K562 (cell line): ENCODE measurements around the gene FGF1. TPM values are rescaled to one million over a fixed set of nuclear protein-coding genes. Genes with fewer than 3 reads are reported as not detected.
A peak's percentile ranks its signal among the peaks of the same experiment; 100 is the strongest.

Source experiments
- ATAC-seq: fragments of 200-7000 bp; cut with Tn5 transposase; 3 replicates; pipeline ENCODE4 v1.9.1; 2020; ENCODE audit warnings: moderate library complexity
- BruUV-seq: library from RNA; stranded (reverse); fragments of 400-500 nt; replicated peaks from 2 replicates; lab custom pipeline; 2021; lab: Mats Ljungman, UMichigan
- CTCF ChIA-PET: fragments of 300-600 bp; formaldehyde crosslinking; extraction: SDS; loops from one replicate; lab custom pipeline; 2021; ENCODE audit warnings: low intra/inter-chr PET ratio; lab: Yijun Ruan, JAX
- POLR2A ChIA-PET: fragments of 300-600, 350-650 bp; sonication (Branson Sonifier 250); formaldehyde crosslinking; extraction: SDS; loops from one replicate; lab custom pipeline; 2021; ENCODE audit warnings: antibody characterized with exemption, inconsistent platforms; lab: Yijun Ruan, JAX
- DNase-seq, 4 experiments: peaks; one replicate each; pipeline versions ENCODE4 v3.0.0 to v3.0.0-alpha.2; 2011 to 2018; ENCODE audit warnings: low spot score in 3 of 4, mixed read lengths in 3 of 4; ENCODE audit errors: extremely low read depth in 1 of 4
- FAIRE-seq: peaks from 2 replicates; lab custom pipeline; 2011; peaks lifted over from hg19 to GRCh38; lab: Jason Lieb, UNC
- H2AFZ ChIP-seq: 2 replicates; pipeline ENCODE4 v1.6.0; 2011; ENCODE audit warnings: low read depth, low read length, control low read depth, inconsistent platforms
- H3K27ac ChIP-seq: fragments of 200-600 bp; 3 replicates; pipeline ENCODE4 v1.8.0; 2011; ENCODE audit warnings: low read depth, mild to moderate bottlenecking, control low read depth, inconsistent platforms, low read length, moderate library complexity, mixed read lengths; ENCODE audit errors: extremely low read depth
- H3K27me3 ChIP-seq, 2 experiments: fragments of 300-600 bp in 1 of 2; 2 replicates in 1 of 2; 3 replicates in 1 of 2; pipeline versions ENCODE4 v1.6.0 to v1.8.0; 2011; ENCODE audit warnings: inconsistent platforms in 2 of 2, low read length in 2 of 2, mild to moderate bottlenecking in 1 of 2, mixed read lengths in 1 of 2, moderate library complexity in 1 of 2; ENCODE audit not compliant: control insufficient read depth in 2 of 2, insufficient read depth in 2 of 2
- H3K36me3 ChIP-seq: fragments of 300-600 bp; 3 replicates; pipeline ENCODE4 v1.8.0; 2011; ENCODE audit warnings: mild to moderate bottlenecking, low read length, inconsistent platforms; ENCODE audit not compliant: control insufficient read depth, insufficient read depth
- H3K4me1 ChIP-seq, 2 experiments: fragments of 200-600 bp in 1 of 2; replicated peaks in 1 of 2; 2 replicates in 1 of 2; 3 replicates in 1 of 2; pipeline versions ENCODE4 v1.5.1 to v1.8.0; 2011; ENCODE audit warnings: inconsistent platforms in 2 of 2, low read length in 2 of 2, mild to moderate bottlenecking in 1 of 2, mixed read lengths in 1 of 2, moderate library complexity in 1 of 2; ENCODE audit not compliant: control insufficient read depth in 2 of 2, insufficient read depth in 2 of 2
- H3K4me2 ChIP-seq: 2 replicates; pipeline ENCODE4 v1.6.1; 2011; ENCODE audit warnings: low read length, control low read depth, inconsistent platforms, mixed read lengths; ENCODE audit not compliant: insufficient read depth
- H3K4me3 ChIP-seq: fragments of 200-600 bp; sonication (generic), shearing (Covaris generic); 2 replicates; pipeline ENCODE4 v1.5.1; 2016; ENCODE audit warnings: control low read depth, inconsistent platforms
- H3K79me2 ChIP-seq: fragments of 200-600 bp; 3 replicates; pipeline ENCODE4 v1.8.0; 2011; ENCODE audit warnings: low read length, inconsistent platforms; ENCODE audit not compliant: control insufficient read depth, insufficient read depth
- H3K9ac ChIP-seq, 2 experiments: 2 replicates each; pipeline versions ENCODE4 v1.6.0 to v1.6.1; 2011; ENCODE audit warnings: low read depth in 2 of 2, low read length in 2 of 2, control low read depth in 1 of 2, inconsistent platforms in 1 of 2, mild to moderate bottlenecking in 1 of 2, mixed read lengths in 1 of 2; ENCODE audit not compliant: insufficient read depth in 1 of 2
- H3K9me1 ChIP-seq: one replicate; pipeline ENCODE4 v1.6.0; 2011; ENCODE audit warnings: inconsistent platforms, mild to moderate bottlenecking, low read length, moderate library complexity; ENCODE audit not compliant: control insufficient read depth, insufficient read depth
- H3K9me3 ChIP-seq: replicated peaks from 2 replicates; pipeline ENCODE4 v1.5.1; 2011; ENCODE audit warnings: low read depth, low read length, inconsistent platforms; ENCODE audit not compliant: control insufficient read depth, insufficient read depth
- H4K20me1 ChIP-seq: replicated peaks from 2 replicates; pipeline ENCODE4 v1.6.1; 2011; ENCODE audit warnings: low read length, inconsistent platforms, mixed read lengths; ENCODE audit not compliant: control insufficient read depth, insufficient read depth
- ATF1 ChIP-seq, 2 experiments: fragments of 450-650 bp in 1 of 2; IDR thresholded peaks; 2 replicates each; pipeline ENCODE4 v1.6.1; 2016; ENCODE audit warnings: missing compliant biosample characterization in 1 of 2, missing genetic modification characterization in 1 of 2
- GATAD2A ChIP-seq: fragments of 450-650 bp; IDR thresholded peaks from 2 replicates; pipeline ENCODE4 v1.6.1; 2017
- ILF3 ChIP-seq: fragments of 450-650 bp; IDR thresholded peaks from 2 replicates; pipeline ENCODE4 v1.6.1; 2018; ENCODE audit warnings: antibody characterized with exemption, mild to moderate bottlenecking, moderate library complexity, borderline replicate concordance
- JUN ChIP-seq, 2 experiments: sonication (generic) in 1 of 2; formaldehyde crosslinking in 1 of 2; IDR thresholded peaks; 2 replicates each; pipeline versions ENCODE4 v1.6.1 to v1.8.0; 2012 to 2022; ENCODE audit warnings: borderline replicate concordance in 2 of 2, mild to moderate bottlenecking in 2 of 2, improper control_type of control experiment in 1 of 2, low read depth in 1 of 2, low read length in 1 of 2, missing genetic modification reagents in 1 of 2
- NFE2L1 ChIP-seq: fragments of 450-650 bp; IDR thresholded peaks from 2 replicates; pipeline ENCODE4 v1.6.1; 2016; ENCODE audit warnings: missing genetic modification characterization, low read depth, mild to moderate bottlenecking, missing compliant biosample characterization, moderate library complexity, borderline replicate concordance
- PHF20 ChIP-seq: fragments of 450-650 bp; IDR thresholded peaks from 2 replicates; pipeline ENCODE4 v1.6.1; 2018; ENCODE audit not compliant: partially characterized antibody
- XRCC5 ChIP-seq: fragments of 200-400 bp; formaldehyde crosslinking; IDR thresholded peaks from 2 replicates; pipeline ENCODE4 v1.6.1; 2017; ENCODE audit warnings: low read depth, mild to moderate bottlenecking, low read length
- ZNF589 ChIP-seq: fragments of 200-800 bp; sonication (Bioruptor generic); IDR thresholded peaks from 2 replicates; pipeline ENCODE4 v1.6.1; 2016; ENCODE audit warnings: low read depth, missing genetic modification characterization, missing compliant biosample characterization
- ZNF76 ChIP-seq: fragments of 250-450 bp; sonication (Bioruptor Pico); IDR thresholded peaks from 2 replicates; pipeline ENCODE4 v1.4.0; 2020; ENCODE audit warnings: mild to moderate bottlenecking, moderate library complexity, borderline replicate concordance
- ZZZ3 ChIP-seq: fragments of 450-650 bp; IDR thresholded peaks from 2 replicates; pipeline ENCODE4 v1.6.1; 2016; ENCODE audit warnings: antibody characterized with exemption, mild to moderate bottlenecking, moderate library complexity
- WGBS: fragments of 100-300 bp; shearing (Covaris generic); methylation state at CpG from one replicate; pipeline ENCODE4 v1.1.6; 2016; ENCODE audit warnings: low coverage, mixed read lengths; ENCODE audit not compliant: insufficient coverage; ENCODE audit errors: missing lambda C conversion rate; 5-methylcytosine and 5-hydroxymethylcytosine counted together
- in situ Hi-C: fragments of 300-500 bp; cut with MboI; formaldehyde crosslinking; loops from 4 replicates; pipeline ENCODE4 v1.15.0; 2018; ENCODE audit warnings: inconsistent platforms, mixed read lengths
- intact Hi-C: fragments of 100-400 bp; cut with micrococcal nuclease; formaldehyde crosslinking; loops from 2 replicates; pipeline ENCODE4 v1.14.2; 2022
- polyA plus RNA-seq, 8 experiments: library from polyadenylated mRNA; depleted of rRNA in 4 of 8; stranded (reverse) in 5 of 8; unstranded in 3 of 8; fragments of >200 nt; fragmentation: Nextera tagmentation in 2 of 8; fragmentation: Illumina TruSeq in 1 of 8; extraction: Ambion mirVana in 2 of 8; extraction: Trizol in 1 of 8; gene quantifications; 2 replicates each; pipeline versions ENCODE4 v1.2.1 to v1.2.3, GENCODE V29; 2011 to 2014; ENCODE audit warnings: inconsistent platforms in 1 of 8, missing spikeins in 1 of 8
- total RNA-seq, 7 experiments: library from RNA; depleted of rRNA in 6 of 7; stranded (reverse); fragments of >200 nt in 6 of 7; fragmentation: Illumina TruSeq in 2 of 7; extraction: Trizol in 2 of 7; gene quantifications; 2 replicates each; pipeline versions ENCODE4 v1.2.1 to v1.2.3, GENCODE V29; 2011 to 2021; ENCODE audit warnings: low replicate concordance in 1 of 7
- TF ChIP-seq, protein P1 (sequence below), 3 experiments: IDR thresholded peaks in 2 of 3; conservative IDR thresholded peaks in 1 of 3; 2 replicates each; pipeline ENCODE4 v1.5.1; 2011 to 2012; ENCODE audit warnings: low read length in 3 of 3, mild to moderate bottlenecking in 3 of 3, control low read depth in 2 of 3, improper control_type of control experiment in 1 of 3, inconsistent platforms in 1 of 3, low read depth in 1 of 3, mixed read lengths in 1 of 3, moderate library complexity in 1 of 3; ENCODE audit not compliant: insufficient read depth in 2 of 3
- TF ChIP-seq, protein P2 (sequence below): sonication (generic); formaldehyde crosslinking; IDR thresholded peaks from 2 replicates; pipeline ENCODE4 v1.8.0; 2022; ENCODE audit warnings: missing genetic modification reagents, mild to moderate bottlenecking, moderate library complexity, borderline replicate concordance
- TF ChIP-seq, protein P3 (sequence below), 2 experiments: fragments of 450-650 bp; IDR thresholded peaks; 2 replicates each; pipeline ENCODE4 v1.6.1; 2016
- TF ChIP-seq, protein P4 (sequence below): IDR thresholded peaks from 2 replicates; pipeline ENCODE4 v1.6.1; 2016; ENCODE audit warnings: missing genetic modification characterization, missing compliant biosample characterization

Gene FGF1
- total and polyA plus RNA-seq, 9 of the 15 experiments (the other 6 are each of a cell fraction or from before 2014, with no cell fraction given) = not detected

DNA sequence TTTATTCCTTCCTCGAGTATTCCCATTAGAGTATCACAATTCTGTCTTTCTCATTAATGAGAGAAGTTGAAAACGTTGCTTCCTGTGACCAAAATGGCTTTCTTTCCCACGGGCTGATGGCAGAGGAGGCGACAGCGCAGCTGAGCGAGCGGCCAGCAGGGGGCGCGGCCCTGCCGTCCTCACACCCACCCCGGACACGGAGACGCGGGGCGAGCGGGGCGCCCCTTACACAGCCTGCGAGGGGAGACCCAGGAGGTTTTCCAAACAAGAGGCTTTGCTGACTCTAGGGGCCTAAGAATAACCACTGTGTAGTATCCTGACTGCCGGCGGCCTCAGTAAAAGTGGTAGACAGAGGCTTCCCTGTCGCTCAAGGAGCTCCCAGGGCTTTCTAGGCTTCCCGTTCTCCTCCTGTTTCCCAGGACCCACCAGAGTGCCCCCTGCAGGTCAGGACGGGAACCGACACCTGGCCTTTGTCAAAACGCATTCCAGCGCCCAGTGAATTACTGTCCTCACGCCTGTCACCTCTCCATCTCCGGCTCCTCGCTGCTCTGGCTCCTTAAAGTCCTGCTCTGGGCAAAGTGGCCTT is 27.3 kb upstream of the FGF1 start (continued):
- TF ChIP-seq, protein P1, sequence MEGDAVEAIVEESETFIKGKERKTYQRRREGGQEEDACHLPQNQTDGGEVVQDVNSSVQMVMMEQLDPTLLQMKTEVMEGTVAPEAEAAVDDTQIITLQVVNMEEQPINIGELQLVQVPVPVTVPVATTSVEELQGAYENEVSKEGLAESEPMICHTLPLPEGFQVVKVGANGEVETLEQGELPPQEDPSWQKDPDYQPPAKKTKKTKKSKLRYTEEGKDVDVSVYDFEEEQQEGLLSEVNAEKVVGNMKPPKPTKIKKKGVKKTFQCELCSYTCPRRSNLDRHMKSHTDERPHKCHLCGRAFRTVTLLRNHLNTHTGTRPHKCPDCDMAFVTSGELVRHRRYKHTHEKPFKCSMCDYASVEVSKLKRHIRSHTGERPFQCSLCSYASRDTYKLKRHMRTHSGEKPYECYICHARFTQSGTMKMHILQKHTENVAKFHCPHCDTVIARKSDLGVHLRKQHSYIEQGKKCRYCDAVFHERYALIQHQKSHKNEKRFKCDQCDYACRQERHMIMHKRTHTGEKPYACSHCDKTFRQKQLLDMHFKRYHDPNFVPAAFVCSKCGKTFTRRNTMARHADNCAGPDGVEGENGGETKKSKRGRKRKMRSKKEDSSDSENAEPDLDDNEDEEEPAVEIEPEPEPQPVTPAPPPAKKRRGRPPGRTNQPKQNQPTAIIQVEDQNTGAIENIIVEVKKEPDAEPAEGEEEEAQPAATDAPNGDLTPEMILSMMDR (IDR thresholded peaks at IDR 0.05 in 2 of 3, conservative IDR thresholded peaks at IDR 0.05 in 1 of 3; ENCODE audit: insufficient read depth in 2 of 3, low read depth in 1 of 3, low read length in 3 of 3) = peak; percentile 80 to 95 (median 94)

DNA sequence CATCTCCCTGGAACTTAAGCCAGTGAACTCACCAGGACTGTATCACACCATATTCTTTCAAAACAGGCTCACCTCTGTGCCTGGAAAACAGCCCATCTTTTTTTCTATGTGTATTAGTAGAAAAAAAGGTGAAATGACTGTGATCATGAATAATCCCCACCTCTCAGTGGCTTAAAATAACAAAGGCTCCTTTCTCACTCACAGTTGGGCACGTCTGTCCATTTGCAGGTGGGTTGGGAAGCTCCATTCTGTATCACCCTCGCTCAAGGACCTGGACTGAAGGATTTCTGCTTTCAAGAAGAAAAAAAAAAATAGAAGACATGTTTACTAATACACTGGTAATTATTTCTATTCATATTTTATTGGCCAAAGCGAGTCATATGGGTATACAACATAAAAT is 17.3 kb upstream of the FGF1 start:
- H4K20me1 ChIP-seq = no peaks in the 10 kb centered on the region
- no peaks in the 10 kb centered on the region for H3K36me3 ChIP-seq
- no peak overlapping the region for H3K27ac ChIP-seq
- H3K79me2 ChIP-seq = no peaks in the 10 kb centered on the region
- no peaks in the 10 kb centered on the region for H3K4me1 ChIP-seq
- intact Hi-C loops = no loop called here
- in situ Hi-C loops = no loop called here
- no peaks in the 10 kb centered on the region for H3K9me1 ChIP-seq
- no peak overlapping the region for H3K9ac ChIP-seq
- H3K27me3 ChIP-seq = peaks cover 0 to 3% of the 10 kb centered on the region in 2 experiments; a peak in 1 of 5 replicates
- 0% methylated on average over 3 of the region's 3 CpGs for WGBS
- no peak overlapping the region for H3K4me3 ChIP-seq
- TF ChIP-seq XRCC5 (no peak), ILF3 (no peak), JUN (IDR thresholded peaks at IDR 0.05; ENCODE audit: borderline replicate concordance, low read depth, low read length) (no peak), JUN (CRISPR knock-in tag; IDR thresholded peaks at IDR 0.05; ENCODE audit: borderline replicate concordance) (no peak), PHF20 (no peak), NFE2L1 (tag) (no peak), GATAD2A (no peak), ZNF76 (CRISPR knock-in tag) (no peak), ZZZ3 (no peak), ATF1 (CRISPR knock-in tag; IDR thresholded peaks at IDR 0.05) (no peak), ATF1 (tag; IDR thresholded peaks at IDR 0.05) (no peak), ZNF589 (CRISPR knock-in tag) (no peak)
- TF ChIP-seq, protein P2, sequence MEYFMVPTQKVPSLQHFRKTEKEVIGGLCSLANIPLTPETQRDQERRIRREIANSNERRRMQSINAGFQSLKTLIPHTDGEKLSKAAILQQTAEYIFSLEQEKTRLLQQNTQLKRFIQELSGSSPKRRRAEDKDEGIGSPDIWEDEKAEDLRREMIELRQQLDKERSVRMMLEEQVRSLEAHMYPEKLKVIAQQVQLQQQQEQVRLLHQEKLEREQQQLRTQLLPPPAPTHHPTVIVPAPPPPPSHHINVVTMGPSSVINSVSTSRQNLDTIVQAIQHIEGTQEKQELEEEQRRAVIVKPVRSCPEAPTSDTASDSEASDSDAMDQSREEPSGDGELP (CRISPR knock-in tag) = no peak
- TF ChIP-seq, protein P3, sequence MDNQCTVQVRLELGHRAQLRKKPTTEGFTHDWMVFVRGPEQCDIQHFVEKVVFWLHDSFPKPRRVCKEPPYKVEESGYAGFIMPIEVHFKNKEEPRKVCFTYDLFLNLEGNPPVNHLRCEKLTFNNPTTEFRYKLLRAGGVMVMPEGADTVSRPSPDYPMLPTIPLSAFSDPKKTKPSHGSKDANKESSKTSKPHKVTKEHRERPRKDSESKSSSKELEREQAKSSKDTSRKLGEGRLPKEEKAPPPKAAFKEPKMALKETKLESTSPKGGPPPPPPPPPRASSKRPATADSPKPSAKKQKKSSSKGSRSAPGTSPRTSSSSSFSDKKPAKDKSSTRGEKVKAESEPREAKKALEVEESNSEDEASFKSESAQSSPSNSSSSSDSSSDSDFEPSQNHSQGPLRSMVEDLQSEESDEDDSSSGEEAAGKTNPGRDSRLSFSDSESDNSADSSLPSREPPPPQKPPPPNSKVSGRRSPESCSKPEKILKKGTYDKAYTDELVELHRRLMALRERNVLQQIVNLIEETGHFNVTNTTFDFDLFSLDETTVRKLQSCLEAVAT (IDR thresholded peaks at IDR 0.05) = no peak
- TF ChIP-seq, protein P4, sequence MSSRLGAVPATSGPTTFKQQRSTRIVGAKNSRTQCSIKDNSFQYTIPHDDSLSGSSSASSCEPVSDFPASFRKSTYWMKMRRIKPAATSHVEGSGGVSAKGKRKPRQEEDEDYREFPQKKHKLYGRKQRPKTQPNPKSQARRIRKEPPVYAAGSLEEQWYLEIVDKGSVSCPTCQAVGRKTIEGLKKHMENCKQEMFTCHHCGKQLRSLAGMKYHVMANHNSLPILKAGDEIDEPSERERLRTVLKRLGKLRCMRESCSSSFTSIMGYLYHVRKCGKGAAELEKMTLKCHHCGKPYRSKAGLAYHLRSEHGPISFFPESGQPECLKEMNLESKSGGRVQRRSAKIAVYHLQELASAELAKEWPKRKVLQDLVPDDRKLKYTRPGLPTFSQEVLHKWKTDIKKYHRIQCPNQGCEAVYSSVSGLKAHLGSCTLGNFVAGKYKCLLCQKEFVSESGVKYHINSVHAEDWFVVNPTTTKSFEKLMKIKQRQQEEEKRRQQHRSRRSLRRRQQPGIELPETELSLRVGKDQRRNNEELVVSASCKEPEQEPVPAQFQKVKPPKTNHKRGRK (tag) = no peak
- TF ChIP-seq, all 486 proteins: peak for 0
- BruUV-seq = no TSS peak
- ChIA-PET CTCF (no interaction called here), POLR2A (interaction anchor here (0.7 to 1.1 kb wide), 2 partner anchors 118 to 1331 kb away, joined by 3 to 4 read pairs; no protein-coding TSS in a partner anchor)
- no peak for FAIRE-seq
- ATAC-seq = no peak
- Histone ChIP-seq H2AFZ (no peak overlapping the region), H3K4me2 (no peak overlapping the region), H3K9me3 (no peaks in the 10 kb centered on the region)
- DNase-seq = no peak
